MG63 (cell line): ENCODE data around the gene EPG5. TPM values are rescaled to one million over a fixed set of nuclear protein-coding genes. Genes with fewer than 3 reads are reported as not detected.
"Not testable (repeated sequence)": the region's sequence is repeated elsewhere in the genome, so short reads cannot be mapped to it uniquely, and the experiment has no call there.

Source experiments
- DNase-seq: peaks from one replicate; pipeline ENCODE4 v3.0.0-alpha.2; 2020
- H3K27me3 ChIP-seq: fragments of 250-450 bp; sonication (Bioruptor Pico); 2 replicates; pipeline ENCODE4 v1.5.1; 2020; ENCODE audit warnings: mild to moderate bottlenecking, moderate library complexity
- H3K36me3 ChIP-seq: fragments of 250-450 bp; sonication (Bioruptor Pico); 2 replicates; pipeline ENCODE4 v1.5.1; 2020; ENCODE audit warnings: mild to moderate bottlenecking, moderate library complexity
- H3K4me3 ChIP-seq: fragments of 250-450 bp; sonication (Bioruptor Pico); 2 replicates; pipeline ENCODE4 v1.5.1; 2020; ENCODE audit warnings: mild to moderate bottlenecking, moderate library complexity
- H3K9me3 ChIP-seq: fragments of 250-450 bp; sonication (Bioruptor Pico); 2 replicates; pipeline ENCODE4 v1.5.1; 2020; ENCODE audit warnings: mild to moderate bottlenecking, moderate library complexity
- total RNA-seq: library from RNA; depleted of rRNA; stranded (reverse); fragments of >200 nt; shearing (Covaris generic); gene quantifications from 2 replicates; pipeline ENCODE4 v1.2.3, GENCODE V29; 2014; ENCODE audit warnings: low replicate concordance

Gene EPG5
- total RNA-seq, 1 experiment from 2014 or later, result 14.2 TPM

GRCh38 chr18:45992527-45992926 lies 25.4 kb upstream of the EPG5 start:
- DNase-seq, H3K9me3 ChIP-seq, H3K27me3 ChIP-seq, H3K4me3 ChIP-seq, H3K36me3 ChIP-seq: not testable (repeated sequence)

DNA sequence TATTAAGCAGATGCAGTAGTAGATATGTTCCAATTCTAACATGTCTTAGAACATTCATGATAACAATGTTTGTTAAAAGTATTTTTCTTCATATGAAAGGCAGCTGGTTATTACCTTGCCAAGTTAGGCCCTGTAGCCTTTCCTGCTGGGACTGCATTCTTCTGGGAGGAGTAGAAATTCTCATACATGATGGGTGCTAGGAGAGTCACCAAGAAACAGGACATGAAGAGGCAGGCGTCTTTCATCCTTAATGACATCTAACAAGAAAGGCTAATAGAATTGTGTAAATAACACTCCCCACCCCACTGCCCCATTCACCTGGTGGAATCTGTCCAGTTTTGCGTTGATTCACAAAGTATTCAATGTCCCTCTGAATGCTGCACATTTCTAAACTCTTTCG lies 24.7 kb upstream of the EPG5 start:
- Histone ChIP-seq H3K4me3 (no peak overlapping the region), H3K36me3 (no peaks in the 10 kb centered on the region), H3K27me3 (no peaks in the 10 kb centered on the region), H3K9me3 (no peaks in the 10 kb centered on the region)
- no peak for DNase-seq

GRCh38 chr18:45984546-45985235 lies 17.6 kb upstream of the EPG5 start:
- no peaks in the 10 kb centered on the region for H3K36me3 ChIP-seq
- no peak for DNase-seq

DNA sequence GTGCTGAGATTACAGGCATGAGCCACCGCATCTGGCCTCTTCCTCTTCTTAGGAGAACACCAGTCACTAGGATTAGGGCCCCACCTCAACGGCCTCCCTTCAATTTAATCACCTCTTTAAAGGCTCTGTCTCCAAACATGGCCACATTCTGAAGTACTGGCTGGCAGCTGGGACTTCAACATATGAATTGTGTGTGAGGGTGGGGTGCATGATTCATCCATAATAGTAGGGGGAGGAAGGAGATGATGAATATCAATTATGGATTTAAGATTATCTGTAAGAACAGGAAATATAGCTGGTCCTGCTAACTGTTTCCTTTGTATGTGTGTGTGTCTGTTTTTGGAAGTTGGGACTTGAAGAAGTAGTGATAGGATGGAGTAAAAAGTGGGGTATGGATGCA lies 14.7 kb upstream of the EPG5 start:
- Histone ChIP-seq H3K9me3 (no peaks in the 10 kb centered on the region), H3K27me3 (no peaks in the 10 kb centered on the region), H3K4me3 (no peak overlapping the region), H3K36me3 (no peaks in the 10 kb centered on the region)
- no peak for DNase-seq

More at GRCh38 chr18:45984546-45985235, 17.6 kb upstream of the EPG5 start:
- Histone ChIP-seq H3K4me3 (no peak overlapping the region), H3K9me3 (no peaks in the 10 kb centered on the region), H3K27me3 (no peaks in the 10 kb centered on the region)

DNA sequence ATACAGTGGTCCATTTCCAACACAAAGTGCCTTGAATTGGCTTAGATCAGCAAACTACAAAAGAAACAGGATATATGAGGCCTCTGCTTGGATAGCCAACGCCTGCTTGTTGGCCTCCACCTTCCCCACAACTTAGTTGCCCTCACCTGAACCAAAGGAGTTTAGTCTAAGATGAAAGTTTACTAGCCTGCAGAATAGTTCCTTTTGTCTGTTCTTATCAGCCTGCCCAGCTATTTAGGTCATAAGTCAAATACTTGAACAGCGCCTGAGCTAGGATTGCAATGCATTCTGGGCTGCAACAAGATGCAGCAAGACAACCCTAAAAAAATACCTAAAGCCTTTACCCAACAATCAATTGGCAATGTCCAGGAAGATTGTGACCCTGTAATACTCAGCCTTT lies 13.1 kb upstream of the EPG5 start:
- no peak overlapping the region for H3K4me3 ChIP-seq
- H3K36me3 ChIP-seq, result no peaks in the 10 kb centered on the region
- no peak for DNase-seq
- no peaks in the 10 kb centered on the region for H3K9me3 ChIP-seq
- no peaks in the 10 kb centered on the region for H3K27me3 ChIP-seq

- H3K36me3 ChIP-seq, result no peaks in the 10 kb centered on the region
- no peak for DNase-seq
- H3K27me3 ChIP-seq, result no peaks in the 10 kb centered on the region
- H3K4me3 ChIP-seq, result no peak overlapping the region
- no peaks in the 10 kb centered on the region for H3K9me3 ChIP-seq
Measured at GRCh38 chr18:45978084-45978483, 11.0 kb upstream of the EPG5 start.

DNA sequence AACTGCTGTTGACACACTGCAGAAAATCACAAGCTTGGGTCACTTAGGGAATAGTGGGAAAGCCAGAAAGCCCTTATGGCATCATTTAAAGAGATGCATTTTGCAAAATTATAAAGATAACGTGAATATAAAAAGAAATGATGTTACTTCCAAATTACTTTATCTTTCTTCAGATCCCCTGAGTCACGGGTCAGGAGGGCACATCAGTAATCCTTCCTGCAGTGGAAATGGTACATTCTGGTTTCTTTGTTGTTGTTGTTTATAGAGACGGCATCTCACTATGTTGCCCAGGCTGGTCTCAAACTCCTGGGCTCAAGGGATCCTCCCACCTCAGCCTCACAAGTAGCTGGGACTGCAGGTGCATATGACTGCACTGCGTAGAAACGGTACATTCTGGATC lies 9.8 kb upstream of the EPG5 start:
- no peaks in the 10 kb centered on the region for H3K9me3 ChIP-seq
- H3K36me3 ChIP-seq, result no peaks in the 10 kb centered on the region
- H3K4me3 ChIP-seq, result no peak overlapping the region
- H3K27me3 ChIP-seq, result no peaks in the 10 kb centered on the region
- no peak for DNase-seq

DNA sequence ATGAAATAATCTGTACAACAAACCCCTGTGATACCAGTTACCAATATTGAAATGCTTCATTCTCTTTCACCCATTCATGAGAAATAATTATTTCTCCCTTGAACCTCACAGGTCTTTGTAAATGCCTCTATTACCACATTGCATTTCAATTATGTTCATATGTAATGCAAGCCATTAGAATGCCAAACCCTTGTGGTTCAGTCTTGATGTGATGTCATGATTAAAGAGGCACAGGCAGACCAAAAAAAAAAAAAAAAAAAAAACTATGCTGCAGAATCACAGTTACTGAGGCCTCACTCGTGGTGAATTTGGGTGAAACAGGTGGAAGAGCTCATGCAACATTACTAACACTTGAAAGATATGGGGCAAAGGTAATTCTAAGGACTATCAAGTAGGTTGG lies 9.4 kb upstream of the EPG5 start:
- Histone ChIP-seq H3K36me3 (no peaks in the 10 kb centered on the region), H3K27me3 (no peaks in the 10 kb centered on the region), H3K4me3 (no peak overlapping the region), H3K9me3 (no peaks in the 10 kb centered on the region)
- DNase-seq, result no peak

GRCh38 chr18:45974088-45974536 lies 7.0 kb upstream of the EPG5 start:
- no peaks in the 10 kb centered on the region for H3K36me3 ChIP-seq
- no peaks in the 10 kb centered on the region for H3K27me3 ChIP-seq
- H3K9me3 ChIP-seq, result no peaks in the 10 kb centered on the region
- no peak overlapping the region for H3K4me3 ChIP-seq
- DNase-seq, result peak; percentile 58

GRCh38 chr18:45964913-45965312 lies 2.2 kb downstream of the EPG5 start:
- not testable (repeated sequence) for H3K9me3 ChIP-seq, H3K4me3 ChIP-seq, DNase-seq, H3K27me3 ChIP-seq
- H3K36me3 ChIP-seq, result peaks cover 54% of the 10 kb centered on the region

DNA sequence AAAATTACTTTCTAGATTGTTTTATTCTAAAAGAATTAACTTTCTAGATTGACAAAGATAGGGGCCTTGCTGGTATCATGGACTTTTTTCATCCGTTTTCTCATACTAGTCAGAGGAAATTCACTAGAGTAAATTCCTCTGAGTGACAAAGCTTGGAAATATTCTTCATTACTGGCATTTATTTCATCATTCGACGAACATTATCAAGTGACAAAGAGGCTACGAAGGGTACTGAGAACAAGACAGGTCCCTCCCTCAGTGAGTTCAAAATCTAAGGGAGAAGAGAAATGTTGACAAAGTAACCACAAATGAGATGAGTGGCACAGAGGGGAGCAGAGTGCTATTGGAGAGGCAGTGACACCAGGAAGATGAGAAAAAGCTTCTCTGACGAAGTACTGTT lies 4.3 kb downstream of the EPG5 start:
- Histone ChIP-seq H3K36me3 (peaks cover 70% of the 10 kb centered on the region), H3K4me3 (no peak overlapping the region), H3K9me3 (peaks cover 3% of the 10 kb centered on the region; the same call in 1 of the 2 replicates), H3K27me3 (no peaks in the 10 kb centered on the region)
- no peak for DNase-seq

DNA sequence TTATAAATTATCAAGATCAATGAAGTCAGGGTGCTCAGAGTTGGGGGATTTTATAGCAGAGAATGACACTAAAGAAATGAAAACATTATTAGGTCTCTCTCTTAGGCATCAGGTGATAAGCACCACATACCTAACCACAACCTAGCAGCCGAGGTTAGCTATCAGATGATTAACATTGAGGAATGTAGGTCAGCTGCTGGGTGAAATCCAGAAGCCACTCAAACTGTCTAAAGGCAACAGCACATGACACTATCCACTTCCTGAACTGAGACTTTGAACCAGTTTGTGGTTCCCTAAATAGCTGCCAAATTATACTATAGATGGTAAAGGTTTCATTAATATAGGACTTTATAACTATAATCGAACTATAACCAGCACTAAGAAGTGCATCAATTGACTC lies 4.7 kb downstream of the EPG5 start:
- Histone ChIP-seq H3K9me3 (peaks cover 3% of the 10 kb centered on the region; the same call in 1 of the 2 replicates), H3K4me3 (no peak overlapping the region), H3K27me3 (no peaks in the 10 kb centered on the region), H3K36me3 (peaks cover 70% of the 10 kb centered on the region)
- DNase-seq, result peak; percentile 11

DNA sequence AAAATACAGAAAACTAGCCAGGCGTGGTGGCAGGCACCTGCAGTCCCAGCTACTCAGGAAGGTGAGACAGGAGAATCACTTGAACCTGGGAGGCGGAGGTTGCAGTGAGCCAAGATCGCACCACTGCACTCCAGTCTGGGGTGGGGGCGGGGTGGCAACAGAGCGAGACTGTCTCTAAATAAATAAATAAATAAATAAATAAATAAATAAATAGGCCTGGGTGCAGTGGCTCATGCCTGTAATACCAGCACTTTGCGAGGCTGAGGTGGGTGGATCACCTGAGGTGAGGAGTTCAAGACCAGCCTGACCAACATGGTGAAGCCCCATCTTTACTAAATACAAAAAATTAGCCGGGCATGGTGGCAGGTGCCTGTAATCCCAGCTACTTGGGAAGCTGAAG lies 7.6 kb downstream of the EPG5 start:
- DNase-seq, H3K4me3 ChIP-seq, H3K9me3 ChIP-seq, H3K27me3 ChIP-seq: not testable (repeated sequence)
- H3K36me3 ChIP-seq, result peaks cover 74% of the 10 kb centered on the region

DNA sequence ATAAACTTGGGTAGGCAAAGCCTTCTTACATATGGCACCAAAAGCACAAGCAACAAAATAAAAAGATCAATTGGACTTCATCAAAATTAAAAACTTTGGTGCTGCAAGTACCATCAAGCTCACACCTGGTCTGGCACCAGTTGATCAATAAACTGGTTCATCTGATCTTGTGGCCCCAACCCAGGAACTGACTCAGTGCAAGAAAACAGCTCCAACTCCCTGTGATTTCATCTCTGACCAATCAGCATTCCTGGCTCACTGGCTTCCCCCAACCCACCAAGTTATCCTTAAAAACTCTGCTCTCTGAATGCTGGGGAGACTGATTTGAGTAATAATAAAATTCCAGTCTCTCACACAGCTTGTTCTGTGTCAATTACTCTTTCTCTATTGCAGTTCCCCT lies 8.4 kb downstream of the EPG5 start:
- Histone ChIP-seq H3K9me3 (peaks cover 3% of the 10 kb centered on the region; the same call in 1 of the 2 replicates), H3K27me3 (no peaks in the 10 kb centered on the region), H3K4me3 (no peak overlapping the region), H3K36me3 (peaks cover 71% of the 10 kb centered on the region)
- peak; percentile 52 for DNase-seq

GRCh38 chr18:45958027-45958426 lies 9.1 kb downstream of the EPG5 start:
- peaks cover 73% of the 10 kb centered on the region for H3K36me3 ChIP-seq

GRCh38 chr18:45957100-45957499 lies 10.0 kb downstream of the EPG5 start:
- no peak overlapping the region for H3K4me3 ChIP-seq
- H3K27me3 ChIP-seq, result no peaks in the 10 kb centered on the region
- DNase-seq, result peak; percentile 15
- peaks cover 6% of the 10 kb centered on the region for H3K9me3 ChIP-seq
- H3K36me3 ChIP-seq, result peaks cover 75% of the 10 kb centered on the region

More at GRCh38 chr18:45958027-45958426, 9.1 kb downstream of the EPG5 start:
- no peak overlapping the region for H3K4me3 ChIP-seq
- peaks cover 3% of the 10 kb centered on the region; the same call in 1 of the 2 replicates for H3K9me3 ChIP-seq
- no peak for DNase-seq
- H3K27me3 ChIP-seq, result no peaks in the 10 kb centered on the region

DNA sequence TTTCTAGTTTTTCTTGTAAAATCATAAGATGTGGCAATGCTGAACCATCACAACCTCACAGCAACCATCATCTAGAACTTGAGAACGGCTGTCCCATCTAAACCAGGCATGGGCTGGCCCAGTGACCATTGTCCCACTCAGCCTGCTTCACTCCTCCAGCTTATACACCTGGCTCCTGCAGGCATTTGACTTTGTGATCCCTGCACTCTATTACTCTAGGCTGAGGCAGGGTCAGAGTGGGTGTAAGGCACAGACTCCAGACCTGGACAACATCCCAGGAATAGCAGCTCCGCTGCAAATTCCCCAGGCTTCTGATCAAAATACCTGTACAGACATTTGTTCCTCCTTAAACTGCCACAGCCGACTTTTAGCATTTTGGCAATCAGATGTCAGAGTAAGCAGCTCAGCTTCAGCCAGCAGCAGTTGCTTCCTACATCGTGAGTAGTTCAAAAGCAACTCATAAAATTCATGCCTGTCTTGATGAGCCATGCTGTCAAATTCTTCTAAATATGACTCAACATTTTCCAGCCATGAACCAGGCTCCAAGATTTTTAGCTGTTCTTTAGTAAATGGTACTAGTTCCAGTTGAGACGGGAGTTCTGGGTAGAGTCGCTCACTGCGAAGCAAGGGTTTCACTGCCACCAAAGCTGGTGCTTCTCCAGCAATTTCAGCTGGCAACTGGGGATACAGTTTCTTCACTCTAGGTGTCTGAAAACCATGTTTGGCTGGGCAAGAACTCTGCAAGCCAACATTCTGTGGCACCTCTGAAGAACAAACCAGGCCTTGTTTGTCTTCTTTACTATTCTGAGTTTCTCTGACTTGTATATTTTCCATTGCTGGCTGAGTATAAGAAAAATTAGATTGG lies 12.8 kb downstream of the EPG5 start:
- peaks cover 76% of the 10 kb centered on the region for H3K36me3 ChIP-seq
- H3K9me3 ChIP-seq, result peaks cover 12% of the 10 kb centered on the region
- peak; percentile 77 for DNase-seq
- no peak overlapping the region for H3K4me3 ChIP-seq
- no peaks in the 10 kb centered on the region for H3K27me3 ChIP-seq
